CD4-positive, alpha-beta T cell treated with Interferon gamma for 1 hour (primary cell): Measurements from ENCODE around the gene SFT2D1.
"Not testable (repeated sequence)": the region's sequence is repeated elsewhere in the genome, so short reads cannot be mapped to it uniquely, and the experiment has no call there.

ENCODE experiments used
- DNase-seq: peaks from one replicate; pipeline ENCODE4 v3.0.0-alpha.2; 2020

The SFT2D1 gene

DNA sequence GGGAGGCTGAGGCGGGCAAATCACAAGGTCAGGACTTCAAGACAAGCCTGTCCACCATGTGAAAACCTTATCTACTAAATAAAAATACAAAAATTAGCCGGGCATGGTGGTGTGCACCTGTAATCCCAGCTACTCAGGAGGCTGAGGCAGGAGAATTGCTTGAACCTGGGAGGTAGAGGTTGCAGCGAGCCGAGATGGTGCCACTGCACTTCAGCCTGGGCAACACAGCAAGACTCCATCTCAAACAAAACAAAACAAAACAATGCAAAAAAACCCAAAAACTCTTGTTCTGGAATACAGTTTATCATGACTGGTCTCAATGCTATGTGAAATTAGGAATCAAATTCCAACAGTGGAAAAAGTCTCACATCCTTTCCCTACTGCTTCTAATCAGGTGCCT lies 20.1 kb upstream of the SFT2D1 start:
- DNase-seq = not testable (repeated sequence)

DNA sequence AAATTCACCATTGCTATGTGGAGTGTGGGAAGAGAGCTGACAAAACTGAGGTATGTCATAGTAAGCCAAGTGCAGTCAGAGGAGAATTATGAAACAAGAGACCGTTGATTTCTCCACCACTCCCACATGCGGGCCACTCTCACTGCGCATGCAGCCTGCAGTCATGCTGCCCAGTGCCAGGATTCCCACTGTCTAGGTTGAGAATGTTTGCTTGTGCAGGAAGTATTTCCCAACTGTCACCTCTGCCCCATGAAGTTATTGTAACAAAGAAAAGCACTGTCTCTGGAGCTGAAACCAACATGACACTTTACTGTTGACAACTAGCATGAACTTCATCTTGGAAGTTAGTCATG lies 18.7 kb upstream of the SFT2D1 start:
- DNase-seq = no peak

- DNase-seq = no peak
Observed at GRCh38 chr6:166360243-166361076, 18.1 kb upstream of the SFT2D1 start.

DNA sequence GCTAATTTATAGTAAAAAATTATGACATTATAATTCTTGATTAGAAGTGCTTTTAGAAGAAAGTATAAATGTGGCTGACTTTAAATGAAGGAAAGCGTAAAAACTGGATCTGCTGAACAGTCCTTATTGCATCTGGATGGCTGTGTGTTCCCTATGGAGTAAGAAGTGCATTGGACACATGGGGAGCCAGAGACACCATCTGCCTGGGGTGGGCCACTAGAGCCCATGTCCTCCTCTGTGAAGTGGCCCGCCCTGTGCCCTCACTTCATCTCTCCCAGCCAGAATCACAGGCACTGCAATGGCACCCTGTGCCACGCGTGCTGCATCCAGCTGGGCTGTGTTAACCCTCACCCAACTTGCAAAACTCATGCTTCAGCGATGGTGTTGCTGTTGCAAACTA lies 13.2 kb upstream of the SFT2D1 start:
- no peak for DNase-seq

DNA sequence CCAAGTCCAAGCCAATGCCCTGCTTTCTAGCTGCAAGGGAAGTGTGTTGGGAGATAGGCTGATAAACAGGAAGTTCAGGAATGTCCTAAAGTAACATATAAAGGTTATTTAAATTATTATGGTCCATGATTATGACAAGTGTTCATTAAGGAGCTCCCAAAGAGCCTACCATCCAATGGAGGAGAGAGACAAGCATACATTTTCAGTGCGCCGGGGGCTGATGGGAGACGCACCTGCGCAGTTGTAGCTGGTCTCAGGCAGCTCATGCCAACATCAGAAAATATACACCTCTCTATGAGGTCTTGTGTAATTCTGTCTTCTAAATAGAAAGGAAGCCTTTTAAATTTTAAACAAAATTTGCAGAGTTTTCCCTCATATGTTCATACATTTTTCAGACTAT lies 12.6 kb upstream of the SFT2D1 start:
- DNase-seq = no peak

GRCh38 chr6:166354143-166354542 lies 11.8 kb upstream of the SFT2D1 start:
- no peak for DNase-seq

GRCh38 chr6:166353507-166353906 lies 11.2 kb upstream of the SFT2D1 start:
- no peak for DNase-seq

DNA sequence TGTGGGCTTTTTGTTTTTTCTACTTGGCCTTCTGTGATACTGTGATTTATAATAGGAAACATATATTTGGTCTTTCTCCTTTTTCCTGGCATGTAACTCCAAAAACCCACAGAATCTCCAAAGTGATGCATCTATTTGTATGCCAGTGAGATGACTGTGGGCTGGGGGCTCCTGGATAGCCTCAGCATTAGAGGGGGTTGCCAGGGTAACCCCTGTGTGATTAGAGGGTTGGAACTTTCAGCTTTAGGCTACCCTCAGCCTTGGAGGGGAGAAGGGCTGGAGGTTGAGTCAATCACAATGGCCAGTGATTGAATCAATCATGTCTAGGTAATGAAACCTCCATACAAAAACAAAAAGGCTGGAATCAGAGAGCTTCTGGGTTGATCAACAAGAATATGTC lies 10.6 kb upstream of the SFT2D1 start:
- no peak for DNase-seq

- DNase-seq = peak; percentile 35
Observed at GRCh38 chr6:166351715-166352285, 9.5 kb upstream of the SFT2D1 start.

GRCh38 chr6:166348305-166348949 lies 6.1 kb upstream of the SFT2D1 start:
- no peak for DNase-seq

- DNase-seq = no peak
Observed at GRCh38 chr6:166346965-166347364, 4.6 kb upstream of the SFT2D1 start.

DNA sequence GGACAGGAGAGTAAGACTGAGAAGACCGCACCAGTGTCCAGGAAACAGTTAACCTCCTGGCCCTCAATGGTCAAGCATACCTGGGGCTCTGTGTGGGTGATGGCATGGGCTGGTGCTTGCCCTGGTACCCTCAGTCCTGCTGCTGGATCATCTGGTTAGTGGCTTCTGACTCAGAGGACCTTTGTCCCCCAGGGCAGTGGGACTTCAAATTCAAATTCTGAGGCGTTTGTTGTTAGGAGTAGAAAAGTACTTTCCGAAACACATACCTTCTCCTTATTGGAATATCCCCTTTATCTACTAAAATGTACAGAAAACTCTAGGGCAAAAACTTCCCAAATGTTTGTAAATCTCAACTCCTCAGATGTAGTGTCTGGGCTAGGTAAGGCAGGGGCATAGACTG lies 4.1 kb upstream of the SFT2D1 start:
- DNase-seq = no peak

- not testable (repeated sequence) for DNase-seq
Observed at GRCh38 chr6:166345672-166346071, 3.3 kb upstream of the SFT2D1 start.

DNA sequence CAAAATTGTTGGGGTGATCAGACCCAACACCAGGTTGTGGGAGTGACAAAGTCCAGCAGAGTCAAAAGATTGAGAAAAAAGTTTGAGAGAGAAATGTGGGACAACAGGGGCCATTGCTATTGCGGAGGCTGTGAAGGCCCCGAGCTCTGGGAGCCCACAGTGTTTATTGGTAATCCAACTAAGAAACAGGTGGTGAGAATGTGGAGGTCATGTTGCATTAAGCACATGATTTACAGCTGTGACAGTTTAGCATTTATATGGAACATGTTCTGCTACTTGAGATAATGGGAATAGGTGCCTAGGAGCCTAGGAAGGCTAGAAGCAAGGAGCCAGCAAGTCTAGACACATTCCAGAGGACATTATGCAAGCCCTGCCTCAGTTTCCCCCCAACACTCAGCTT lies 2.6 kb upstream of the SFT2D1 start:
- not testable (repeated sequence) for DNase-seq

GRCh38 chr6:166344240-166344639 lies 1.9 kb upstream of the SFT2D1 start:
- no peak for DNase-seq

DNA sequence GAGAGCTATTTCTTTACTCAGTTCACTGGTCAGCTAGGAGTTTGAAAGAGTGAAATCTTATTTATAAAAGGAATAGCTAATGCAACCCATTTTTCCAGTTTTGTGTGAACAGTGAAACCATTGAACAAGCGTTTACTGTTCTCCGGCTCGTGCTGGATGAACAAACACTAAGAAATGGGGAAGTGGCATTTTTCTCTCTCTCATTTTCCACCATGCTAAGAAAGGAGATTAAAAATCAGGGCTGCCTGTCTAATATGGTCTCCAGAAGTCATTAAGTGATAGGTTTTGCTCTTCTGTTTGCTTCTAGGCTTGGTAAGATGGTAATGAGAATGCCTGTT lies 774 bp upstream of the SFT2D1 start:
- DNase-seq = no peak

DNA sequence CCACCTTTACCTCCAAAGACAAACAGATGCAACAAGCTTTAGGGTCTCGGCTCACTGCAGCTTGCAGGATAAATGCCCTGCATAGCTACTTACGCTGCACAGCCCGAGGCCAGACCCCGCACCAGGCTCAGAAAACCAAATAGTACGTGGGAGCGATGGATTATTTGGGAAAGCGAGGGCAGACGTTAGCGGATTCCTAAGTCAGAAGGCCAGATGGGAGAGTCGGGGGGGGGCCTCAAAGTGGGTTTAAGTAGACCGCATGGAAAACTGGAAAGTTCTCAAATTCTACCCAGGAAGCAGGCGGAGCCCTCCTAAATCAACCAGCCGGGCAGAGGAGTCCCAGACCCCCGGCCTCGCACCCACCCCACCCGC lies 382 bp downstream of the SFT2D1 start:
- DNase-seq = no peak

- no peak for DNase-seq
Observed at GRCh38 chr6:166341464-166341863, 881 bp downstream of the SFT2D1 start.

GRCh38 chr6:166338854-166339253 lies 3.5 kb downstream of the SFT2D1 start:
- no peak for DNase-seq

DNA sequence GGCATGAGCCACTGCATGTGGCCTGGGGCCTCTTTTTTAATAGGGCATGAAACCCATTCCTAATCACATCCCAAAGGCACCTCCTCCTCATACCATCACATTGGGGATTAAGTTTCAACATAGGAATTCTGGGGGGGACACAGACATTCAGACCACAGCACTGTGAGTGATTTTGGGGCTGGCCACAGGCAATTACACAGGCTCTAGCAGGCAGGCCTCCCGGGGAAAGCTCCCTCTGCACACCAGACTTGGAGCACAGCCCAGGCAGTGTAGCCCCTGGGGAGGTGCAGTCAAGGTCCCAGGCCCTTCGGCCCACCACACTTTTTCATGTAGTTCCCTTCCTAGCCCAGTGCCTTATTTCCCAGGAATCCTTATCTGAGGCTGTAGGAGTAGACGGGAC lies 5.5 kb downstream of the SFT2D1 start:
- no peak for DNase-seq

DNA sequence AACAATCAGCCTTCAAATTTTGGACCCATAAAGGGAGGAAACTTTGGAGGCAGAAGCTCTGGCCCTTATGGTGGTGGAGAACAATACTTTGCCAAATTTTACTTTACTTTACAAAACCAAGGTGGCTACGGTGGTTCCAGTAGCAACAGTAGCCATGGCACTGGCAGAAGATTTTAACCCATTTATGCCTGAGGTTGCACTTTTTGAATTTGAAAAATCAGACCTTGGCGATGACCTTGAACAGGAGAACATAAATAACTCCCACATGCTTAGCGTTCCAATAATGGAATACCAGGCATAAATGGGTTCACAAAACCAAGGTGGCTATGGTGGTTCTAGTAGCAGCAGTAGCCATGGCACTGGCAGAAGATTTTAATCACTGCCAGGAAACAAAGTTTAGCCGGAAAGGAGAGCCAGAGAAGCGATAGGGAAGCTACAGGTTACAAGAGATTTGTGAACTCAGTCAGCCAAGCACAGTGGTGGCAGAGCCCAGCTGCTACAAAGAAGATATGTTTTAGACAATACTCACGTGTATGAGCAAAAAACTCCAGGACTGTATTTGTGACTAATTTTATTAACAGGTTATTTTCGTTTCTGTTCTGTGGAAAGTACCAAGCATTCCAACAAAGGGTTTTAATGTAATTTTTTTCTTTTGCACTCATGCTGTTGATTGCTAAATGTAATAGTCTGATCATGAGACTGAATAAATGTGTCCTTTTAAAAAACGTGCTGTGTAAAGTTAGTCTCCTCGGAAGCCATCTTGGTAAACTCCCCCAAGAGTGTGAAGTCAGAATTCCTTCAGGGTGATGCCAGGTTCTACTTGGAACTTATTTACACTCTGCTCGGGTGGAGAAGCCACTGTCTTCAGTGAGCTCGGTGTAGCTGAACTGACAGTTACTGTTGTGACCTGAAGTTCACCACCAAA lies 6.7 kb downstream of the SFT2D1 start:
- DNase-seq = no peak

DNA sequence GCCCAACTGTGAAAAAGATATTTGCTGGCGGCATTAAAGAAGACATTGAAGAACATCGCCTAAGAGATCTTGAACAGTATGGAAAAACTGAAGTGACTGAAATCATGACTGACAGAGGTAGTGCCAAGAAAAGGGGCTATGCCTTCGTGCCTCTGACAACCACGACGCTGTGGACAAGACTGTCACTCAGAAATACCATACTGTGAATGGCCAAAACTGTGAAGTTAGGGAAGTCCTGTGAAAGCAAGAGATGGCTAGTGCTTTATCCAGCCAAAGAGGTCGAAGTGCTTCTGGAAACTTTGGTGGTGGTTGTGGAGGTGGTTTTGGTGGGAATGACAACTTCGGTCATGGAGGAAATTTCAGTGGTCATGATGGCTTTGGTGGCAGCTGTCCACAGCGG lies 7.5 kb downstream of the SFT2D1 start:
- no peak for DNase-seq
